SK-N-SH (cell line): ENCODE results near the gene FRMD8. TPM values are rescaled to one million over a fixed set of nuclear protein-coding genes. Genes with fewer than 3 reads are reported as not detected.

ENCODE experiments used
- CTCF ChIA-PET: fragments of 300-600, 350-600 bp; formaldehyde crosslinking; extraction: SDS; loops from one replicate; lab custom pipeline; 2021; lab: Yijun Ruan, JAX
- POLR2A ChIA-PET: fragments of 350-600 bp; sonication (Branson Sonifier 250); formaldehyde crosslinking; extraction: SDS; loops from one replicate; lab custom pipeline; 2020; ENCODE audit warnings: antibody characterized with exemption, inconsistent platforms; lab: Yijun Ruan, JAX
- DNase-seq: peaks from one replicate; pipeline ENCODE4 v3.0.0; 2012
- H2AFZ ChIP-seq: fragments of 200-600 bp; sonication (generic); 2 replicates; pipeline ENCODE4 v1.8.1; 2016; ENCODE audit warnings: antibody characterized with exemption, mild to moderate bottlenecking, low read depth
- H3F3A ChIP-seq: fragments of 200-600 bp; sonication (generic); replicated peaks from 2 replicates; pipeline ENCODE3; 2016; ENCODE audit warnings: antibody characterized with exemption, mild to moderate bottlenecking; ENCODE audit not compliant: insufficient read depth
- H3K27ac ChIP-seq, 2 experiments: fragments of 200-500 bp in 1 of 2; fragments of 200-600 bp in 1 of 2; sonication (Bioruptor generic) in 1 of 2; sonication (generic), shearing (Covaris generic) in 1 of 2; 2 replicates each; pipeline versions ENCODE4 v1.5.1 to v1.6.1; 2014 to 2016; ENCODE audit warnings: low read depth in 2 of 2, inconsistent platforms in 1 of 2, low read length in 1 of 2, mild to moderate bottlenecking in 1 of 2, mixed read lengths in 1 of 2
- H3K27me3 ChIP-seq: fragments of 200-600 bp; sonication (generic), shearing (Covaris generic); 2 replicates; pipeline ENCODE4 v1.6.1; 2016; ENCODE audit warnings: mixed run types; ENCODE audit not compliant: insufficient read depth
- H3K36me3 ChIP-seq, 2 experiments: fragments of 200-500 bp in 1 of 2; fragments of 200-600 bp in 1 of 2; sonication (Bioruptor generic) in 1 of 2; sonication (generic) in 1 of 2; replicated peaks in 1 of 2; 2 replicates each; pipeline versions ENCODE3 to v1.5.1; 2014 to 2016; ENCODE audit warnings: low read length in 1 of 2, mild to moderate bottlenecking in 1 of 2; ENCODE audit not compliant: insufficient read depth in 2 of 2, control insufficient read depth in 1 of 2
- H3K4me1 ChIP-seq, 2 experiments: fragments of 200-500 bp in 1 of 2; fragments of 200-600 bp in 1 of 2; sonication (Bioruptor generic) in 1 of 2; sonication (generic), shearing (Covaris generic) in 1 of 2; 2 replicates each; pipeline versions ENCODE4 v1.5.1 to v1.6.1; 2014 to 2016; ENCODE audit warnings: low read depth in 1 of 2, low read length in 1 of 2, mixed run types in 1 of 2; ENCODE audit not compliant: insufficient read depth in 2 of 2, control insufficient read depth in 1 of 2
- H3K4me2 ChIP-seq: fragments of 200-600 bp; sonication (generic), shearing (Covaris generic); 2 replicates; pipeline ENCODE4 v1.6.1; 2017; ENCODE audit warnings: mixed run types
- H3K4me3 ChIP-seq, 2 experiments: fragments of 200-500 bp in 1 of 2; fragments of 200-600 bp in 1 of 2; sonication (Bioruptor generic) in 1 of 2; sonication (generic), shearing (Covaris generic) in 1 of 2; 2 replicates each; pipeline versions ENCODE4 v1.5.1 to v1.8.1; 2014 to 2016; ENCODE audit warnings: low read depth in 2 of 2, inconsistent platforms in 1 of 2, low read length in 1 of 2, mild to moderate bottlenecking in 1 of 2, mixed read lengths in 1 of 2, moderate library complexity in 1 of 2
- H3K79me2 ChIP-seq: fragments of 200-600 bp; sonication (generic); 2 replicates; pipeline ENCODE4 v1.8.1; 2017; ENCODE audit warnings: mild to moderate bottlenecking; ENCODE audit not compliant: insufficient read depth
- H3K9ac ChIP-seq: fragments of 200-600 bp; sonication (generic); 2 replicates; pipeline ENCODE4 v1.6.1; 2017; ENCODE audit warnings: mixed run types
- H3K9me2 ChIP-seq: fragments of 200-600 bp; sonication (generic); 2 replicates; pipeline ENCODE4 v1.6.1; 2017; ENCODE audit warnings: mixed run types
- H3K9me3 ChIP-seq: fragments of 200-600 bp; sonication (generic); 2 replicates; pipeline ENCODE4 v1.6.1; 2017; ENCODE audit warnings: mixed run types, mild to moderate bottlenecking, moderate library complexity
- H4K20me1 ChIP-seq: fragments of 200-600 bp; sonication (generic); 2 replicates; pipeline ENCODE4 v1.6.1; 2017; ENCODE audit warnings: mild to moderate bottlenecking, mixed run types; ENCODE audit not compliant: insufficient read depth
- CHD2 ChIP-seq: fragments of 150-350 bp; IDR thresholded peaks from 2 replicates; pipeline ENCODE4 v1.6.1; 2018; ENCODE audit warnings: low read length; ENCODE audit not compliant: partially characterized antibody
- CTCF ChIP-seq: fragments of 200-600 bp; sonication (generic); IDR thresholded peaks from 2 replicates; pipeline ENCODE4 v1.6.1; 2017; ENCODE audit warnings: antibody characterized with exemption, mild to moderate bottlenecking, moderate library complexity
- ELF1 ChIP-seq: IDR thresholded peaks from 2 replicates; pipeline ENCODE4 v1.4.0; 2012
- FOXM1 ChIP-seq: IDR thresholded peaks from 2 replicates; pipeline ENCODE4 v1.4.0; 2012; ENCODE audit warnings: low read depth, mild to moderate bottlenecking
- GABPA ChIP-seq: IDR thresholded peaks from 2 replicates; pipeline ENCODE4 v1.4.0; 2012; ENCODE audit warnings: low read depth, mild to moderate bottlenecking
- GATA2 ChIP-seq: sonication (generic); formaldehyde crosslinking; IDR thresholded peaks from 2 replicates; pipeline ENCODE4 v1.5.0; 2020; ENCODE audit warnings: mild to moderate bottlenecking, missing genetic modification reagents
- JUND ChIP-seq: IDR thresholded peaks from 2 replicates; pipeline ENCODE4 v1.4.0; 2012
- MEF2A ChIP-seq: IDR thresholded peaks from 2 replicates; pipeline ENCODE4 v1.4.0; 2012; ENCODE audit warnings: low read depth, borderline replicate concordance
- NFIC ChIP-seq: IDR thresholded peaks from 2 replicates; pipeline ENCODE4 v1.4.0; 2012; ENCODE audit warnings: borderline replicate concordance
- NRF1 ChIP-seq: IDR thresholded peaks from 2 replicates; pipeline ENCODE4 v1.6.1; 2012; ENCODE audit warnings: low read depth, mild to moderate bottlenecking, low read length
- POLR2AphosphoS5 ChIP-seq: IDR thresholded peaks from 2 replicates; pipeline ENCODE4 v1.6.1; 2012; ENCODE audit warnings: low read depth, low read length
- RAD21 ChIP-seq: IDR thresholded peaks from 2 replicates; pipeline ENCODE4 v1.6.1; 2012; ENCODE audit warnings: mild to moderate bottlenecking, low read length
- RCOR1 ChIP-seq: fragments of 150-350 bp; IDR thresholded peaks from 2 replicates; pipeline ENCODE4 v1.6.1; 2017; ENCODE audit warnings: antibody characterized with exemption, low read length
- RFX5 ChIP-seq: IDR thresholded peaks from 2 replicates; pipeline ENCODE4 v1.6.1; 2012; ENCODE audit warnings: mild to moderate bottlenecking, improper control_type of control experiment, low read length
- RXRA ChIP-seq: IDR thresholded peaks from 2 replicates; pipeline ENCODE4 v1.4.0; 2012; ENCODE audit warnings: low read depth, mild to moderate bottlenecking, borderline replicate concordance
- SIN3A ChIP-seq: IDR thresholded peaks from 2 replicates; pipeline ENCODE4 v1.6.1; 2012; ENCODE audit warnings: low read depth, mild to moderate bottlenecking, low read length, moderate library complexity, borderline replicate concordance
- SMC3 ChIP-seq: IDR thresholded peaks from 2 replicates; pipeline ENCODE4 v1.6.1; 2012; ENCODE audit warnings: low read depth, low read length, improper control_type of control experiment
- TEAD4 ChIP-seq: IDR thresholded peaks from 2 replicates; pipeline ENCODE4 v1.4.0; 2012; ENCODE audit warnings: mild to moderate bottlenecking, borderline replicate concordance; ENCODE audit not compliant: insufficient read depth
- YY1 ChIP-seq: IDR thresholded peaks from 2 replicates; pipeline ENCODE4 v1.4.0; 2012; ENCODE audit warnings: low read depth, mild to moderate bottlenecking
- WGBS: methylation state at CpG from one replicate; pipeline ENCODE4 v1.1.6; 2017; ENCODE audit warnings: low lambda C conversion rate; 5-methylcytosine and 5-hydroxymethylcytosine counted together
- polyA plus RNA-seq, 3 experiments: library from polyadenylated mRNA; depleted of rRNA; stranded (reverse); fragments of >200 nt; gene quantifications; 2 replicates each; pipeline ENCODE4 v1.2.3, GENCODE V29; 2012
- TF ChIP-seq, protein P1 (sequence below): IDR thresholded peaks from 2 replicates; pipeline ENCODE4 v1.4.0; 2012; ENCODE audit warnings: low read depth, borderline replicate concordance
- TF ChIP-seq, protein P2 (sequence below): fragments of 150-350 bp; IDR thresholded peaks from 2 replicates; pipeline ENCODE4 v1.6.1; 2017; ENCODE audit warnings: antibody characterized with exemption, low read length, low read depth, borderline replicate concordance
- TF ChIP-seq, protein P3 (sequence below): IDR thresholded peaks from 2 replicates; pipeline ENCODE4; 2012
- TF ChIP-seq, protein P4 (sequence below): fragments of 150-350 bp; IDR thresholded peaks from 2 replicates; pipeline ENCODE4 v1.6.1; 2016; ENCODE audit warnings: mild to moderate bottlenecking, low read depth, low read length
- TF ChIP-seq, protein P5 (sequence below): IDR thresholded peaks from 2 replicates; pipeline ENCODE4 v1.4.0; 2012; ENCODE audit warnings: low read depth, borderline replicate concordance
- TF ChIP-seq, protein P6 (sequence below): IDR thresholded peaks from 2 replicates; pipeline ENCODE4 v1.4.0; 2012; ENCODE audit warnings: low read depth

Gene FRMD8
- polyA plus RNA-seq, 1 of the 3 experiments (the other 2 are of a cell fraction): 19.0 TPM

DNA sequence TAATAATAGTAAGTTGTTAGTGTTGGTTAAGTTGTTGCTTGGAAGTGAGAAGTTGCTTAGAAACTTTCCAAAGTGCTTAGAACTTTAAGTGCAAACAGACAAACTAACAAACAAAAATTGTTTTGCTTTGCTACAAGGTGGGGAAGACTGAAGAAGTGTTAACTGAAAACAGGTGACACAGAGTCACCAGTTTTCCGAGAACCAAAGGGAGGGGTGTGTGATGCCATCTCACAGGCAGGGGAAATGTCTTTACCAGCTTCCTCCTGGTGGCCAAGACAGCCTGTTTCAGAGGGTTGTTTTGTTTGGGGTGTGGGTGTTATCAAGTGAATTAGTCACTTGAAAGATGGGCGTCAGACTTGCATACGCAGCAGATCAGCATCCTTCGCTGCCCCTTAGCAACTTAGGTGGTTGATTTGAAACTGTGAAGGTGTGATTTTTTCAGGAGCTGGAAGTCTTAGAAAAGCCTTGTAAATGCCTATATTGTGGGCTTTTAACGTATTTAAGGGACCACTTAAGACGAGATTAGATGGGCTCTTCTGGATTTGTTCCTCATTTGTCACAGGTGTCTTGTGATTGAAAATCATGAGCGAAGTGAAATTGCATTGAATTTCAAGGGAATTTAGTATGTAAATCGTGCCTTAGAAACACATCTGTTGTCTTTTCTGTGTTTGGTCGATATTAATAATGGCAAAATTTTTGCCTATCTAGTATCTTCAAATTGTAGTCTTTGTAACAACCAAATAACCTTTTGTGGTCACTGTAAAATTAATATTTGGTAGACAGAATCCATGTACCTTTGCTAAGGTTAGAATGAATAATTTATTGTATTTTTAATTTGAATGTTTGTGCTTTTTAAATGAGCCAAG is 38.9 kb downstream of the FRMD8 start:
- Histone ChIP-seq H3K4me2 (peak overlapping the region; percentile 94), H3F3A (peaks cover 87% of the 10 kb centered on the region), H3K79me2 (peaks cover 96% of the 10 kb centered on the region), H2AFZ (no peak overlapping the region), H3K4me1 (peaks cover 6 to 47% of the 10 kb centered on the region in 2 experiments; a peak in 3 of 4 replicates), H3K9me2 (no peaks in the 10 kb centered on the region), H3K36me3 (peaks cover 51 to 72% of the 10 kb centered on the region in 2 experiments), H3K4me3 (peak overlapping the region; percentile 77 to 83), H3K9ac (peak overlapping the region; percentile 98), H3K9me3 (no peaks in the 10 kb centered on the region), H3K27ac (peak overlapping the region; percentile 100), H3K27me3 (no peaks in the 10 kb centered on the region), H4K20me1 (peaks cover 77% of the 10 kb centered on the region)
- POLR2A ChIA-PET: interaction anchor here (0.7 to 17.2 kb wide), 13 partner anchors 9 to 187 kb away, joined by 3 to 1027 read pairs (median 5); partner anchors contain the start of genes FRMD8, MALAT1 and ZNRD2
- DNase-seq: no peak
- CTCF ChIA-PET: interaction anchor here (0.8 to 13.0 kb wide), 6 partner anchors 10 to 464 kb away, joined by 3 to 223 read pairs (median 8); partner anchors contain the start of gene MALAT1
- WGBS: 0% methylated on average over 9 of the region's 9 CpGs
- TF ChIP-seq SIN3A: no peak
- TF ChIP-seq SMC3: no peak
- no peak for TF ChIP-seq ELF1
- TF ChIP-seq TEAD4: no peak
- no peak for TF ChIP-seq YY1
- no peak; the same call in 1 of the 2 replicates for TF ChIP-seq JUND
- TF ChIP-seq, protein P1, sequence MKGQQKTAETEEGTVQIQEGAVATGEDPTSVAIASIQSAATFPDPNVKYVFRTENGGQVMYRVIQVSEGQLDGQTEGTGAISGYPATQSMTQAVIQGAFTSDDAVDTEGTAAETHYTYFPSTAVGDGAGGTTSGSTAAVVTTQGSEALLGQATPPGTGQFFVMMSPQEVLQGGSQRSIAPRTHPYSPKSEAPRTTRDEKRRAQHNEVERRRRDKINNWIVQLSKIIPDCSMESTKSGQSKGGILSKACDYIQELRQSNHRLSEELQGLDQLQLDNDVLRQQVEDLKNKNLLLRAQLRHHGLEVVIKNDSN: no peak
- no peak for TF ChIP-seq RXRA
- TF ChIP-seq, protein P2, sequence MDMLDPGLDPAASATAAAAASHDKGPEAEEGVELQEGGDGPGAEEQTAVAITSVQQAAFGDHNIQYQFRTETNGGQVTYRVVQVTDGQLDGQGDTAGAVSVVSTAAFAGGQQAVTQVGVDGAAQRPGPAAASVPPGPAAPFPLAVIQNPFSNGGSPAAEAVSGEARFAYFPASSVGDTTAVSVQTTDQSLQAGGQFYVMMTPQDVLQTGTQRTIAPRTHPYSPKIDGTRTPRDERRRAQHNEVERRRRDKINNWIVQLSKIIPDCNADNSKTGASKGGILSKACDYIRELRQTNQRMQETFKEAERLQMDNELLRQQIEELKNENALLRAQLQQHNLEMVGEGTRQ: no peak
- TF ChIP-seq MEF2A: no peak
- TF ChIP-seq FOXM1: no peak
- TF ChIP-seq GABPA: no peak
- TF ChIP-seq POLR2AphosphoS5: peak; percentile 88
- TF ChIP-seq NFIC: no peak
- TF ChIP-seq GATA2 (CRISPR knock-in tag): no peak
- no peak for TF ChIP-seq RCOR1
- TF ChIP-seq, protein P3, sequence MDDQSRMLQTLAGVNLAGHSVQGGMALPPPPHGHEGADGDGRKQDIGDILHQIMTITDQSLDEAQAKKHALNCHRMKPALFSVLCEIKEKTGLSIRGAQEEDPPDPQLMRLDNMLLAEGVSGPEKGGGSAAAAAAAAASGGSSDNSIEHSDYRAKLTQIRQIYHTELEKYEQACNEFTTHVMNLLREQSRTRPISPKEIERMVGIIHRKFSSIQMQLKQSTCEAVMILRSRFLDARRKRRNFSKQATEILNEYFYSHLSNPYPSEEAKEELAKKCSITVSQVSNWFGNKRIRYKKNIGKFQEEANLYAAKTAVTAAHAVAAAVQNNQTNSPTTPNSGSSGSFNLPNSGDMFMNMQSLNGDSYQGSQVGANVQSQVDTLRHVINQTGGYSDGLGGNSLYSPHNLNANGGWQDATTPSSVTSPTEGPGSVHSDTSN: peak; percentile 7; the same call in 1 of the 2 replicates
- TF ChIP-seq, protein P4, sequence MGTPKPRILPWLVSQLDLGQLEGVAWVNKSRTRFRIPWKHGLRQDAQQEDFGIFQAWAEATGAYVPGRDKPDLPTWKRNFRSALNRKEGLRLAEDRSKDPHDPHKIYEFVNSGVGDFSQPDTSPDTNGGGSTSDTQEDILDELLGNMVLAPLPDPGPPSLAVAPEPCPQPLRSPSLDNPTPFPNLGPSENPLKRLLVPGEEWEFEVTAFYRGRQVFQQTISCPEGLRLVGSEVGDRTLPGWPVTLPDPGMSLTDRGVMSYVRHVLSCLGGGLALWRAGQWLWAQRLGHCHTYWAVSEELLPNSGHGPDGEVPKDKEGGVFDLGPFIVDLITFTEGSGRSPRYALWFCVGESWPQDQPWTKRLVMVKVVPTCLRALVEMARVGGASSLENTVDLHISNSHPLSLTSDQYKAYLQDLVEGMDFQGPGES: no peak
- no peak for TF ChIP-seq CHD2
- no peak for TF ChIP-seq RFX5
- TF ChIP-seq, protein P5, sequence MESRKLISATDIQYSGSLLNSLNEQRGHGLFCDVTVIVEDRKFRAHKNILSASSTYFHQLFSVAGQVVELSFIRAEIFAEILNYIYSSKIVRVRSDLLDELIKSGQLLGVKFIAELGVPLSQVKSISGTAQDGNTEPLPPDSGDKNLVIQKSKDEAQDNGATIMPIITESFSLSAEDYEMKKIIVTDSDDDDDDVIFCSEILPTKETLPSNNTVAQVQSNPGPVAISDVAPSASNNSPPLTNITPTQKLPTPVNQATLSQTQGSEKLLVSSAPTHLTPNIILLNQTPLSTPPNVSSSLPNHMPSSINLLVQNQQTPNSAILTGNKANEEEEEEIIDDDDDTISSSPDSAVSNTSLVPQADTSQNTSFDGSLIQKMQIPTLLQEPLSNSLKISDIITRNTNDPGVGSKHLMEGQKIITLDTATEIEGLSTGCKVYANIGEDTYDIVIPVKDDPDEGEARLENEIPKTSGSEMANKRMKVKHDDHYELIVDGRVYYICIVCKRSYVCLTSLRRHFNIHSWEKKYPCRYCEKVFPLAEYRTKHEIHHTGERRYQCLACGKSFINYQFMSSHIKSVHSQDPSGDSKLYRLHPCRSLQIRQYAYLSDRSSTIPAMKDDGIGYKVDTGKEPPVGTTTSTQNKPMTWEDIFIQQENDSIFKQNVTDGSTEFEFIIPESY: no peak
- no peak; the same call in 1 of the 2 replicates for TF ChIP-seq CTCF
- no peak for TF ChIP-seq RAD21
- TF ChIP-seq, protein P6, sequence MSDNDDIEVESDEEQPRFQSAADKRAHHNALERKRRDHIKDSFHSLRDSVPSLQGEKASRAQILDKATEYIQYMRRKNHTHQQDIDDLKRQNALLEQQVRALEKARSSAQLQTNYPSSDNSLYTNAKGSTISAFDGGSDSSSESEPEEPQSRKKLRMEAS: no peak
- TF ChIP-seq NRF1: no peak
